Chondrocyte (in vitro differentiated cells): Measurements from ENCODE around the gene EXOC3L4. TPM values are rescaled to one million over a fixed set of nuclear protein-coding genes. Genes with fewer than 3 reads are reported as not detected.

ENCODE experiments used
- DNase-seq: peaks from one replicate; pipeline ENCODE4 v3.0.0; 2021; ENCODE audit warnings: mixed read lengths, low spot score
- H3K27ac Mint-ChIP-seq: one replicate; pipeline ENCODE4 v1.8.0; 2021; ENCODE audit warnings: mild to moderate bottlenecking, moderate library complexity, mixed read lengths; ENCODE audit not compliant: unreplicated experiment
- H3K27me3 Mint-ChIP-seq: 2 replicates; pipeline ENCODE4 v1.8.0; 2021; ENCODE audit warnings: low read depth, mixed read lengths
- H3K36me3 Mint-ChIP-seq: 2 replicates; pipeline ENCODE4 v1.8.0; 2021; ENCODE audit warnings: low read depth, mixed read lengths
- H3K4me1 Mint-ChIP-seq: 2 replicates; pipeline ENCODE4 v1.8.0; 2021; ENCODE audit warnings: low read depth, mild to moderate bottlenecking, mixed read lengths
- H3K4me3 Mint-ChIP-seq: one replicate; pipeline ENCODE4 v1.8.0; 2021; ENCODE audit warnings: mild to moderate bottlenecking, moderate library complexity, mixed read lengths; ENCODE audit not compliant: unreplicated experiment
- H3K9me3 Mint-ChIP-seq: 2 replicates; pipeline ENCODE4 v1.8.0; 2021; ENCODE audit warnings: low read depth, mixed read lengths
- total RNA-seq: library from RNA; stranded (reverse); gene quantifications from 3 replicates; pipeline ENCODE4 v1.2.1, GENCODE V29; 2021
- TF ChIP-seq, protein P1 (sequence below): fragments of 200-600 bp; sonication (generic); IDR thresholded peaks from 2 replicates; pipeline ENCODE4 v1.5.0; 2021; ENCODE audit warnings: antibody characterized with exemption, mild to moderate bottlenecking, moderate library complexity

EXOC3L4 gene
- total RNA-seq, 1 donor from 2014 or later: not detected

DNA sequence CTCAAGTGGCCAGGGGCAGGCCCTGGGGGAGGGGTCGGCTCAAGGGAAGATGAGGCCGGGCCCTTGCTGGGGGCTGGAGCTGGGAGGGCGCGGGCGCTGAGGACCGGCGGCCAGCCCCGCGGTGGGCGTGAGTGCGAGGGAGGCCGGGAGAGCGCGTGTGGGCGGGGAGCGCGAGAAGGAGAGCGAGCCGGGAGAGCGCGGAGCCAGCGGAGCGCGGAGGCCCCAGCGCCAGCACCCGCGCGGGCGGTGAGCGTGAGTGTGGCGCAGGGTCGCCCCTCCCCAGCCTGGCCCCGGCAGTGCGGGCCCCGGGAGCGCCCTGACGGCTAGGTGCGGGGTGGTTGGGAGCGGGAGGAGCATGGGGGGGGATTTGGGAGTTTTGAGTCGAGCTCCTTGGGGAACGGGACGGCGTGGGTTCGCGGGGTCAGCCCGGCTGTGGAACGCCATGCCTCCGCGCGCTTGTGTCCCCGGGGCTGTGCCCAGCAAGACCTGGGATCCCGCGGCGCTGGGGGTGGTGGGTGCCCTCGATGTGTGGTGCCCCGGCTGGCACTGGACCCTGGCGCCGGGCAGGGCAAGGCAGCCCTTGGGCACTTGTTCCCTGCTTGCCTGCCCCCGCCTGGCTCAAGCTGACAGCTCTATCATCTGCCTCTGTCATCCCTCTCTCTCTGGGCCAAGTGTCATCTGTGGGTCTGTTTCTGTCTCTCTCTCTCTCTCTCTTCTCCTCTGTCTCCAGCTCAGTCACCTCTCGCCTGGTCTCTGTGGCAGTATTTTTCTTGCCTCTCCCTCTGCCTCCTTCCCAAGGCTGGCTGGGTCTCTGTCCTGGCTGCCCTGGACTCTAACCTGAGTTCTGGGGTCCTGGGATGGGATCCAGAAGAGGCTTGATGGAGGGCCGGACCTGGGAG lies 10.3 kb upstream of the EXOC3L4 start, which contains the start of gene LBHD2:
TSS of gene LBHD2 (plus strand) at position 190 of the 899 bp plus-strand sequence. CDS start 1,803 bp downstream, outside the sequence.
- no peaks in the 10 kb centered on the region for H3K36me3 Mint-ChIP-seq
- peak within 1 kb of the TSS; percentile 17 for H3K4me3 Mint-ChIP-seq
- no peak within 1 kb of the TSS for H3K27ac Mint-ChIP-seq
- no peak for DNase-seq
- peaks cover 8% of the 10 kb centered on the region for H3K27me3 Mint-ChIP-seq
- no peaks in the 10 kb centered on the region for H3K9me3 Mint-ChIP-seq
- peaks cover 3% of the 10 kb centered on the region for H3K4me1 Mint-ChIP-seq
- TF ChIP-seq, protein P1, sequence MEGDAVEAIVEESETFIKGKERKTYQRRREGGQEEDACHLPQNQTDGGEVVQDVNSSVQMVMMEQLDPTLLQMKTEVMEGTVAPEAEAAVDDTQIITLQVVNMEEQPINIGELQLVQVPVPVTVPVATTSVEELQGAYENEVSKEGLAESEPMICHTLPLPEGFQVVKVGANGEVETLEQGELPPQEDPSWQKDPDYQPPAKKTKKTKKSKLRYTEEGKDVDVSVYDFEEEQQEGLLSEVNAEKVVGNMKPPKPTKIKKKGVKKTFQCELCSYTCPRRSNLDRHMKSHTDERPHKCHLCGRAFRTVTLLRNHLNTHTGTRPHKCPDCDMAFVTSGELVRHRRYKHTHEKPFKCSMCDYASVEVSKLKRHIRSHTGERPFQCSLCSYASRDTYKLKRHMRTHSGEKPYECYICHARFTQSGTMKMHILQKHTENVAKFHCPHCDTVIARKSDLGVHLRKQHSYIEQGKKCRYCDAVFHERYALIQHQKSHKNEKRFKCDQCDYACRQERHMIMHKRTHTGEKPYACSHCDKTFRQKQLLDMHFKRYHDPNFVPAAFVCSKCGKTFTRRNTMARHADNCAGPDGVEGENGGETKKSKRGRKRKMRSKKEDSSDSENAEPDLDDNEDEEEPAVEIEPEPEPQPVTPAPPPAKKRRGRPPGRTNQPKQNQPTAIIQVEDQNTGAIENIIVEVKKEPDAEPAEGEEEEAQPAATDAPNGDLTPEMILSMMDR: no peak

DNA sequence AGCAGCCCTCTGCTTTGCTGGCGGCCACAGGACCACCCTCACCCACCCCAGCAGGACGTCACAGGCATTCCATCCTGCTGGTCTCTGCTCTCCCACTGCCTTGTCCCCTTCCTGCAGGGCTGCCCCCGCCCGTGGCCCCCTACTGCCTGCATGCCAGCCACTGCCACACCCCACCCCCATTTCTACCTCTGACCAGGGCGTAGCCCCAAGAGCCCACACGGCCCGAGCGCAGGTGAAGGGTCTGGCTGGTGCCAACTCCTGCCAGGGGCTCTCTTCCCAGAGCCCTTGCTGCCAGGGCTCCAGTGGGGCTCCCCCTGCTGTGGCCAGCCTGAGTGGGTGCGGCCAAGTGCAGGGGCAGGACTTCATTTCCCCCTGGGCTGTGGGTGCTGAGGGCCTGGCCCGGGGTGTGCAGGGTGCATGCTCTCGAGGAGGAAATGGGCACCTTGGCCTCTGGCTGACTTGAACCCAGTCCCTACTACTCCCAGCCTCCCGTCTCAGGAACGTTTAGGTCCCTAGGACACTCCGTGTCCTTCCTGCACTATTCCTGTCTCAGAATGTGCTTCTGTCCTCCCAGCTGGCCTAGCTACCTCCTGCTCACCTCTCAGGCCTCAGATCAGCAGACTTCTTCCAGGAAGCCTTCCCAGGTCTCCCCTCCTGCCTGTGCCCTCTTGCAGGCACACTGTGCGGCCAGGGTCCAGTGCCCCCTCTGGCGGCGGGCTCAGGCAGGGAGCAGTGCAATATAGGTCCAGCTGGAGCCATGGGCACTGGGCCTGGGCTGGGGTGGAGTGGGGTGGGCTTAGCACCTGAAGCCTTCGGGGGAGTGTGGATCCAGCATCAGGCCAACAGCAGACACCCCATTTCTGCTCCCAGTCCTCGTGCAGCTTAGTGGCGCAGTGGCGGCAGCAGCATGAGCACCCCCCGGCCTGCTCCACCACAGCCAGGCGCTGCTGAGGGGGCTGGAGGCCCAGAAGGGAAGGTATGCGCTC lies 9.1 kb upstream of the EXOC3L4 start:
- TF ChIP-seq, protein P1: peak; percentile 53
- Mint-ChIP-seq H3K4me1 (peaks cover 3% of the 10 kb centered on the region), H3K9me3 (no peaks in the 10 kb centered on the region), H3K36me3 (no peaks in the 10 kb centered on the region), H3K27ac (no peak overlapping the region), H3K27me3 (peaks cover 8% of the 10 kb centered on the region), H3K4me3 (no peak overlapping the region)
- no peak for DNase-seq

- Mint-ChIP-seq H3K4me1 (peaks cover 3% of the 10 kb centered on the region), H3K9me3 (no peaks in the 10 kb centered on the region), H3K27ac (no peak overlapping the region)
Measured at GRCh38 chr14:103086771-103087342, 7.7 kb upstream of the EXOC3L4 start.

GRCh38 chr14:103087343-103087835 lies 7.1 kb upstream of the EXOC3L4 start:
- Mint-ChIP-seq H3K27me3 (peaks cover 8% of the 10 kb centered on the region), H3K9me3 (no peaks in the 10 kb centered on the region), H3K27ac (no peak overlapping the region), H3K4me3 (no peak overlapping the region), H3K4me1 (peaks cover 3% of the 10 kb centered on the region), H3K36me3 (no peaks in the 10 kb centered on the region)
- DNase-seq: no peak
- TF ChIP-seq, protein P1: no peak

More at GRCh38 chr14:103086771-103087342, 7.7 kb upstream of the EXOC3L4 start:
- H3K27me3 Mint-ChIP-seq: peaks cover 8% of the 10 kb centered on the region
- no peaks in the 10 kb centered on the region for H3K36me3 Mint-ChIP-seq
- DNase-seq: no peak
- TF ChIP-seq, protein P1: no peak
- H3K4me3 Mint-ChIP-seq: no peak overlapping the region
